GM23338 (cell line): Measurements from ENCODE around the gene NGLY1.

Source experiments
- CREB1 ChIP-seq: fragments of 250-450 bp; sonication (Bioruptor Pico); IDR thresholded peaks from 2 replicates; pipeline ENCODE4 v1.5.0; 2020; ENCODE audit warnings: low read depth, mild to moderate bottlenecking, moderate library complexity
- ETS1 ChIP-seq: IDR thresholded peaks from 2 replicates; pipeline ENCODE4 v1.6.1; 2016; ENCODE audit warnings: antibody characterized with exemption
- EZH2 ChIP-seq: fragments of 200-600 bp; sonication (generic); IDR thresholded peaks from one replicate; pipeline ENCODE4 v1.8.0; 2017; ENCODE audit warnings: antibody characterized with exemption, mild to moderate bottlenecking, low read depth; ENCODE audit not compliant: unreplicated experiment
- EZH2phosphoT487 ChIP-seq: fragments of 200-600 bp; sonication (generic); IDR thresholded peaks from one replicate; pipeline ENCODE4 v1.8.1; 2018; ENCODE audit warnings: antibody characterized with exemption; ENCODE audit not compliant: unreplicated experiment
- JUNB ChIP-seq: IDR thresholded peaks from one replicate; pipeline ENCODE4 v1.6.1; 2016; ENCODE audit warnings: antibody characterized with exemption; ENCODE audit not compliant: unreplicated experiment
- NANOG ChIP-seq: IDR thresholded peaks from 2 replicates; pipeline ENCODE4 v1.6.1; 2016; ENCODE audit warnings: antibody characterized with exemption, borderline replicate concordance
- POLR2AphosphoS5 ChIP-seq: IDR thresholded peaks from 2 replicates; pipeline ENCODE4 v1.6.1; 2016; ENCODE audit warnings: antibody characterized with exemption, low read depth
- REST ChIP-seq: IDR thresholded peaks from one replicate; pipeline ENCODE4 v1.6.1; 2018; ENCODE audit warnings: antibody characterized with exemption; ENCODE audit not compliant: unreplicated experiment
- STAT1 ChIP-seq: IDR thresholded peaks from one replicate; pipeline ENCODE4 v1.6.1; 2016; ENCODE audit warnings: antibody characterized with exemption; ENCODE audit not compliant: unreplicated experiment
- ZNF114 ChIP-seq: fragments of 250-450 bp; sonication (Bioruptor Pico); IDR thresholded peaks from 2 replicates; pipeline ENCODE4 v1.5.0; 2020; ENCODE audit warnings: mild to moderate bottlenecking, moderate library complexity
- ZNF331 ChIP-seq: fragments of 250-450 bp; sonication (Bioruptor Pico); IDR thresholded peaks from 2 replicates; pipeline ENCODE4 v1.5.0; 2020; ENCODE audit warnings: low read depth, mild to moderate bottlenecking, moderate library complexity
- ZNF462 ChIP-seq: fragments of 250-450 bp; sonication (Bioruptor Pico); IDR thresholded peaks from 2 replicates; pipeline ENCODE4 v1.5.0; 2020; ENCODE audit warnings: mild to moderate bottlenecking, moderate library complexity
- TF ChIP-seq, protein P1 (sequence below), 2 experiments: fragments of 200-600 bp in 1 of 2; sonication (generic) in 1 of 2; conservative IDR thresholded peaks; 2 replicates each; pipeline versions ENCODE4 v1.5.1 to v1.6.1; 2016 to 2017; ENCODE audit warnings: antibody characterized with exemption in 2 of 2, low read depth in 2 of 2, mild to moderate bottlenecking in 2 of 2, moderate library complexity in 1 of 2

GRCh38 chr3:25817638-25818037 is 34.4 kb upstream of the NGLY1 start:
- no peak for TF ChIP-seq CREB1
- TF ChIP-seq, protein P1, sequence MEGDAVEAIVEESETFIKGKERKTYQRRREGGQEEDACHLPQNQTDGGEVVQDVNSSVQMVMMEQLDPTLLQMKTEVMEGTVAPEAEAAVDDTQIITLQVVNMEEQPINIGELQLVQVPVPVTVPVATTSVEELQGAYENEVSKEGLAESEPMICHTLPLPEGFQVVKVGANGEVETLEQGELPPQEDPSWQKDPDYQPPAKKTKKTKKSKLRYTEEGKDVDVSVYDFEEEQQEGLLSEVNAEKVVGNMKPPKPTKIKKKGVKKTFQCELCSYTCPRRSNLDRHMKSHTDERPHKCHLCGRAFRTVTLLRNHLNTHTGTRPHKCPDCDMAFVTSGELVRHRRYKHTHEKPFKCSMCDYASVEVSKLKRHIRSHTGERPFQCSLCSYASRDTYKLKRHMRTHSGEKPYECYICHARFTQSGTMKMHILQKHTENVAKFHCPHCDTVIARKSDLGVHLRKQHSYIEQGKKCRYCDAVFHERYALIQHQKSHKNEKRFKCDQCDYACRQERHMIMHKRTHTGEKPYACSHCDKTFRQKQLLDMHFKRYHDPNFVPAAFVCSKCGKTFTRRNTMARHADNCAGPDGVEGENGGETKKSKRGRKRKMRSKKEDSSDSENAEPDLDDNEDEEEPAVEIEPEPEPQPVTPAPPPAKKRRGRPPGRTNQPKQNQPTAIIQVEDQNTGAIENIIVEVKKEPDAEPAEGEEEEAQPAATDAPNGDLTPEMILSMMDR (conservative IDR thresholded peaks at IDR 0.05; ENCODE audit: low read depth in 2 of 2): no peak
- TF ChIP-seq STAT1: no peak
- no peak for TF ChIP-seq REST
- TF ChIP-seq EZH2: no peak
- no peak for TF ChIP-seq POLR2AphosphoS5
- no peak for TF ChIP-seq EZH2phosphoT487
- TF ChIP-seq ZNF331 (CRISPR knock-in tag): no peak
- TF ChIP-seq ZNF114 (CRISPR knock-in tag): no peak
- no peak for TF ChIP-seq ETS1
- TF ChIP-seq JUNB: no peak
- no peak for TF ChIP-seq NANOG
- no peak for TF ChIP-seq ZNF462 (CRISPR knock-in tag)
